ENCODE data around the gene POLR1H.

POLR1H gene

GRCh38 chr6:30113003-30113759 is 52.1 kb downstream of the POLR1H start, which contains the start of gene TRIM31:
Gene TRIM31, minus strand, starts transcription at chr6:30113090. Its CDS starts 285 bp downstream, at chr6:30112805.
- DNase-seq (ENCODE audit: insufficient read length, low spot score) (no peak), FAIRE-seq (no peak)
- no peak for TF ChIP-seq POLR2A (IDR thresholded peaks at IDR 0.05; ENCODE audit: low read depth, low read length)

- no peak for TF ChIP-seq POLR2A (IDR thresholded peaks at IDR 0.05; ENCODE audit: low read depth, low read length)
- FAIRE-seq: no peak
- DNase-seq (ENCODE audit: insufficient read length, low spot score): no peak
These were observed 52.8 kb downstream of the POLR1H start for GRCh38 chr6:30113841-30114240.
